ENCODE results near the gene CAMK1D.

DNA sequence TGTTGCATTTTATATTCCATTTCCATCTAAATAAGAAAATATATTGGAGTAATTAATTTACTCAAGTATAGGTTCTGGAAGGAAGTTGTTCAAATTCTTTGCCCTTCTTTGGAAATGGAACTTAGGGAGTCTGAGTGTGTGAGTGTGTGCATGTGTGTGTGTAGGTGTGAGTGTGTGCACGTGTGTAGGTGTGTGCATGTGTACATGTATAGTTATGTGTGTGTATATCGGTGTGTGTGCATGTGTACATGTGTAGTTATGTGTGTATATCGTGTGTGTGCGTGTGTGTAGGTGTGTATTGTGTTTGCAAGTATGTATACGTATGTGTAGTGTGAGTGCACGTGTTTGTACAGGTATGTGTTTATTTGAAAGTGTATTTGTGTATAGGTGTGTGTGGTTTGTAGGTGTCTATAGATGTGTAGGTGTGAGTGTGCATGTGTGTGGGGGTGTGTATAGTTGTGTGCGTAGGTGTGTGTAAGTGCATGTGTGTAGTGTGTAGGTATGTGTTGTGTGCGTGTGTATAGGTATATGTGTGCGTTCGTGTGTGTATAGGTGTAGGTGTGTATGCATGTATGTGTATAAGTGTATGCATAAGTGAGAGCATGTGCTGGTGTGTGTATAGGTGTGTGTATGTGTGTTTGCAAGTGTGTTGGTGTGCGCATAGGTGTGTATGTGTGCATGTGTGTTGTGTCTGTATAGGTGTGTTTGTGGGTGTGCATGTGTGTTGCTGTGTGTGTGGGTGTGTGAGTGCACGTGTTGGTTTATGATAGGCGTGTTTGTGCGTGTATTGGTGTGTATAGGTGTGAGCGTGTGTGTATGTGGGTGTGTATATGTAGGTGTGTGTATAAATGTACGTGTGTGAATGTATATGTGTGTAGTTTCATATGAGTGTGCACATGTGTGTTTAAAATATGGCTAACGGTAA lies 266.2 kb downstream of the CAMK1D start:
- TF ChIP-seq CTCF (IDR thresholded peaks at IDR 0.05): no peak
- no peak for TF ChIP-seq POLR2A (IDR thresholded peaks at IDR 0.05)
- TF ChIP-seq EP300 (IDR thresholded peaks at IDR 0.05): no peak
